Keratinocyte (primary cell): Measurements from ENCODE around the gene CALY. TPM values are rescaled to one million over a fixed set of nuclear protein-coding genes. Genes with fewer than 3 reads are reported as not detected.

ENCODE experiments used
- DNase-seq: peaks from one replicate; pipeline ENCODE4 v3.0.0-alpha.2; 2011; ENCODE audit warnings: low read depth, missing footprints, low spot score
- FAIRE-seq: peaks from 2 replicates; lab custom pipeline; 2011; peaks lifted over from hg19 to GRCh38; lab: Jason Lieb, UNC
- H2AFZ ChIP-seq: 2 replicates; pipeline ENCODE4 v1.6.0; 2012; ENCODE audit warnings: low read length, control low read depth, inconsistent platforms; ENCODE audit not compliant: control insufficient read depth
- H3K27ac ChIP-seq: 2 replicates; pipeline ENCODE4 v1.5.1; 2011; ENCODE audit warnings: low read length; ENCODE audit not compliant: control insufficient read depth, insufficient read depth
- H3K27me3 ChIP-seq: 3 replicates; pipeline ENCODE4 v1.6.0; 2011; ENCODE audit warnings: low read length; ENCODE audit not compliant: control insufficient read depth, insufficient read depth; ENCODE audit errors: extremely low read depth
- H3K36me3 ChIP-seq, 2 experiments: 2 replicates in 1 of 2; 3 replicates in 1 of 2; pipeline ENCODE4 v1.5.1; 2011; ENCODE audit warnings: low read length in 2 of 2, mild to moderate bottlenecking in 1 of 2; ENCODE audit not compliant: control insufficient read depth in 2 of 2, insufficient read depth in 2 of 2; ENCODE audit errors: extremely low read depth in 1 of 2
- H3K4me1 ChIP-seq: 3 replicates; pipeline ENCODE4 v1.5.1; 2011; ENCODE audit warnings: low read length; ENCODE audit not compliant: control insufficient read depth, insufficient read depth; ENCODE audit errors: extremely low read depth
- H3K4me2 ChIP-seq: 3 replicates; pipeline ENCODE4 v1.6.0; 2011; ENCODE audit warnings: low read depth, low read length; ENCODE audit not compliant: control insufficient read depth, insufficient read depth; ENCODE audit errors: extremely low read depth
- H3K4me3 ChIP-seq, 3 experiments: fragments of 200-600 bp in 1 of 3; sonication (generic) in 1 of 3; 2 replicates in 2 of 3; 3 replicates in 1 of 3; pipeline ENCODE4 v1.5.1; 2011 to 2016; ENCODE audit warnings: low read length in 3 of 3, mild to moderate bottlenecking in 3 of 3, control low read depth in 2 of 3, inconsistent platforms in 1 of 3, low read depth in 1 of 3, mixed read lengths in 1 of 3, mixed run types in 1 of 3, moderate library complexity in 1 of 3; ENCODE audit not compliant: control insufficient read depth in 2 of 3, insufficient read depth in 2 of 3; ENCODE audit errors: extremely low read depth in 1 of 3
- H3K79me2 ChIP-seq: 2 replicates; pipeline ENCODE4 v1.6.0; 2012; ENCODE audit warnings: low read length; ENCODE audit not compliant: control insufficient read depth, insufficient read depth
- H3K9ac ChIP-seq: 3 replicates; pipeline ENCODE4 v1.6.0; 2011; ENCODE audit warnings: low read length; ENCODE audit not compliant: control insufficient read depth, insufficient read depth; ENCODE audit errors: extremely low read depth
- H3K9me1 ChIP-seq: 3 replicates; pipeline ENCODE4 v1.6.0; 2011; ENCODE audit warnings: low read length; ENCODE audit not compliant: control insufficient read depth, insufficient read depth; ENCODE audit errors: extremely low read depth
- H3K9me3 ChIP-seq: 2 replicates; pipeline ENCODE4 v1.5.1; 2012; ENCODE audit warnings: low read depth, low read length; ENCODE audit not compliant: control insufficient read depth
- H4K20me1 ChIP-seq: 3 replicates; pipeline ENCODE4 v1.6.0; 2011; ENCODE audit warnings: low read length; ENCODE audit not compliant: control insufficient read depth, insufficient read depth; ENCODE audit errors: extremely low read depth
- CTCF ChIP-seq, 3 experiments: IDR thresholded peaks in 1 of 3; conservative IDR thresholded peaks in 1 of 3; optimal IDR thresholded peaks in 1 of 3; 2 replicates in 2 of 3; 3 replicates in 1 of 3; pipeline versions ENCODE3 to v1.5.1; 2011; ENCODE audit warnings: low read length in 3 of 3, mild to moderate bottlenecking in 3 of 3, moderate library complexity in 2 of 3, control low read depth in 1 of 3, inconsistent platforms in 1 of 3; ENCODE audit not compliant: insufficient read depth in 2 of 3; ENCODE audit errors: extremely low read depth in 1 of 3
- EZH2 ChIP-seq: IDR thresholded peaks from one replicate; pipeline ENCODE4 v1.6.1; 2012; ENCODE audit warnings: inconsistent platforms, mild to moderate bottlenecking, low read length, moderate library complexity
- dilution Hi-C: fragments of 300-500 bp; cut with MboI; formaldehyde crosslinking; loops from one replicate; pipeline ENCODE4 v1.7.0; 2020; ENCODE audit warnings: low sequenced_read_pairs; ENCODE audit not compliant: extremely low pct_ligation_motif_present
- polyA plus RNA-seq, 5 experiments: library from polyadenylated mRNA; depleted of rRNA in 3 of 5; stranded (reverse) in 3 of 5; stranded (forward) in 1 of 5; unstranded in 1 of 5; fragments of >200 nt; gene quantifications; 1 replicate in 1 of 5; 2 replicates in 3 of 5; 3 replicates in 1 of 5; pipeline versions ENCODE4 v1.2.1 to v1.2.3, GENCODE V29; 2011 to 2012; ENCODE audit warnings: missing spikeins in 2 of 5, low read depth in 1 of 5, low replicate concordance in 1 of 5

The CALY gene
- polyA plus RNA-seq, 1 donor (not counting 4 experiments of a cell fraction or from before 2014, with no cell fraction given): not detected

- DNase-seq (no peak), FAIRE-seq (no peak)
- H3K4me2 ChIP-seq: peak overlapping the region; percentile 32
- H3K36me3 ChIP-seq: no peaks in the 10 kb centered on the region
- peak overlapping the region; percentile 9 for H3K9ac ChIP-seq
- H3K9me1 ChIP-seq: no peaks in the 10 kb centered on the region
- peaks cover 56% of the 10 kb centered on the region for H3K27me3 ChIP-seq
- peak overlapping the region in 2 of 3 experiments; percentile 32 to 49 for H3K4me3 ChIP-seq
- H3K9me3 ChIP-seq: no peaks in the 10 kb centered on the region
- dilution Hi-C loops: no loop called here
- H3K79me2 ChIP-seq: no peaks in the 10 kb centered on the region
- H4K20me1 ChIP-seq: no peaks in the 10 kb centered on the region
- no peak overlapping the region for H3K27ac ChIP-seq
- H3K4me1 ChIP-seq: no peaks in the 10 kb centered on the region
- TF ChIP-seq CTCF (optimal IDR thresholded peaks at IDR 0.05 in 1 of 3, IDR thresholded peaks at IDR 0.05 in 1 of 3, conservative IDR thresholded peaks at IDR 0.05 in 1 of 3; ENCODE audit: extremely low read depth in 1 of 3, insufficient read depth in 2 of 3, low read length in 3 of 3) (no peak), EZH2 (peak; percentile 82)
- H2AFZ ChIP-seq: no peak overlapping the region
Measured at GRCh38 chr10:133335246-133336117, 1.2 kb downstream of the CALY start.

GRCh38 chr10:133334503-133335245, 2.0 kb downstream of the CALY start:
- H3K27ac ChIP-seq: no peak overlapping the region
- H3K4me2 ChIP-seq: no peak overlapping the region
- H2AFZ ChIP-seq: no peak overlapping the region
- no peaks in the 10 kb centered on the region for H4K20me1 ChIP-seq
- H3K4me3 ChIP-seq: peak overlapping the region in 1 of 3 experiments; percentile 32
- H3K4me1 ChIP-seq: peaks cover 4% of the 10 kb centered on the region
- peak overlapping the region; percentile 9 for H3K9ac ChIP-seq
- dilution Hi-C loops: no loop called here
- no peak for DNase-seq
- no peak for FAIRE-seq
- H3K9me3 ChIP-seq: no peaks in the 10 kb centered on the region
- H3K9me1 ChIP-seq: no peaks in the 10 kb centered on the region
- peaks cover 55% of the 10 kb centered on the region for H3K27me3 ChIP-seq
- TF ChIP-seq EZH2: no peak
- no peak for TF ChIP-seq CTCF (optimal IDR thresholded peaks at IDR 0.05 in 1 of 3, IDR thresholded peaks at IDR 0.05 in 1 of 3, conservative IDR thresholded peaks at IDR 0.05 in 1 of 3; ENCODE audit: extremely low read depth in 1 of 3, insufficient read depth in 2 of 3, low read length in 3 of 3)
- H3K79me2 ChIP-seq: no peaks in the 10 kb centered on the region
- H3K36me3 ChIP-seq: no peaks in the 10 kb centered on the region
